Measurements from ENCODE around the gene DBH.
"Not testable (repeated sequence)": the region's sequence is repeated elsewhere in the genome, so short reads cannot be mapped to it uniquely, and the experiment has no call there.

DBH gene

GRCh38 chr9:133604856-133605255 lies 31.3 kb upstream of the DBH start:
- DNase-seq: no peak

- no peak for DNase-seq
These were observed 30.7 kb upstream of the DBH start for GRCh38 chr9:133605446-133605845.

GRCh38 chr9:133605856-133606707 lies 30.1 kb upstream of the DBH start:
- DNase-seq: no peak

- DNase-seq: no peak
These were observed 29.5 kb upstream of the DBH start for GRCh38 chr9:133606708-133607025.

GRCh38 chr9:133607381-133607780 lies 28.8 kb upstream of the DBH start:
- DNase-seq: no peak

- no peak for DNase-seq
These were observed 28.2 kb upstream of the DBH start for GRCh38 chr9:133607976-133608375.

- DNase-seq: no peak
These were observed 27.8 kb upstream of the DBH start for GRCh38 chr9:133608382-133608781.

GRCh38 chr9:133608889-133609288 lies 27.3 kb upstream of the DBH start:
- DNase-seq: no peak

- DNase-seq: peak in 2 of 5 donors; percentile 11 to 29
These were observed 26.7 kb upstream of the DBH start, which contains the start of gene FAM163B for GRCh38 chr9:133609311-133610098. FAM163B (minus strand) TSS chr9:133609389; CDS start chr9:133580223, 29,166 bp downstream.

- DNase-seq: no peak
These were observed 25.3 kb upstream of the DBH start for GRCh38 chr9:133610845-133611244.

- DNase-seq: no peak
These were observed 24.1 kb upstream of the DBH start for GRCh38 chr9:133612051-133612450.

- DNase-seq: no peak
These were observed 23.3 kb upstream of the DBH start for GRCh38 chr9:133612816-133613215.

- no peak for DNase-seq
These were observed 22.7 kb upstream of the DBH start for GRCh38 chr9:133613432-133613831.

- DNase-seq: no peak
These were observed 22.1 kb upstream of the DBH start for GRCh38 chr9:133614056-133614455.

- no peak for DNase-seq
These were observed 21.5 kb upstream of the DBH start for GRCh38 chr9:133614678-133615077.

GRCh38 chr9:133615186-133615585 lies 21.0 kb upstream of the DBH start:
- no peak for DNase-seq

- DNase-seq: no peak
These were observed 20.5 kb upstream of the DBH start for GRCh38 chr9:133615606-133616188.

GRCh38 chr9:133616643-133617405 lies 19.3 kb upstream of the DBH start:
- no peak for DNase-seq

- no peak for DNase-seq
These were observed 17.4 kb upstream of the DBH start for GRCh38 chr9:133618726-133619125.

GRCh38 chr9:133619791-133620190 lies 16.4 kb upstream of the DBH start:
- peak in 4 of 5 donors; percentile 39 to 61 (median 46) for DNase-seq

- DNase-seq: no peak
These were observed 14.4 kb upstream of the DBH start for GRCh38 chr9:133621725-133622267.

- no peak for DNase-seq
These were observed 13.6 kb upstream of the DBH start for GRCh38 chr9:133622555-133622954.

- DNase-seq: not testable (repeated sequence)
These were observed 10.2 kb upstream of the DBH start for GRCh38 chr9:133626008-133626407.

All from T-helper 1 cell (primary cell).